ENCODE data around the gene CPNE1.

CPNE1 gene

DNA sequence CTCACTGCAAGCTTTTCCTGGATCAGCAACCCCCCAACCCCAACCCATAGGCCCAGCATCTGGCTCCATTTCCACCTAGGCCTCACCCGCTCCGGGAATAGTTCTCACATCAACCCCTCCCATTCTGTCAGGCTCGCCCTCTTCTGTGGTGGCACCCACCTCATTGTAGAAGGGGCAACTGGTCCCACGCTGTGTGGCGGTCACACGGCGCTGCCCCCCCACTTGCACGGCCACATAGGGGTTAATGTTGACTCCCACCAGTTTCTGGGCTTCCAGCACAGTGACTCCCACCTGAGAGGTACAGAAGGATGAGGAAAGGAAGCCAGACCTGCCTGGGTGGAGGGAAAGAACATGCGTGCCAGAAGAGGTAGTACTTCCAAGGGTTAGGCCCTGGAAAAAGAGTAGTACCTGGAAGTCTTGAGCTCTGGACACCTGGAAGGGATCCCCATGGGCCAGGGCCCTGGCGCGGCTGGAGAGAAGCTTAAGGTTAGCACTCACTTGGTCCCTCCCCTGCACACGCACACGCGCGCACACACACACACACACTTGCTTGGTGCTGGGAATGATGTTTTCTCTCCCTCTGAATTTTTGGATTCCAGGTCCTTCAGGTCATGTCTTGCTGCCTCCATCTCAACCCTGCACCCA is 61.7 kb downstream of the CPNE1 start:
- no peak for TF ChIP-seq CTCF (IDR thresholded peaks at IDR 0.05; ENCODE audit: low read depth, low read length, missing control alignments)
- no peak for DNase-seq (ENCODE audit: extremely low read depth, low read depth)
- no peak overlapping the region for H3K4me3 ChIP-seq (replicated peaks; ENCODE audit: low read depth, low read length)

- peak overlapping the region; percentile 34 for H3K4me3 ChIP-seq (replicated peaks; ENCODE audit: low read depth, low read length)
- TF ChIP-seq CTCF (IDR thresholded peaks at IDR 0.05; ENCODE audit: low read depth, low read length, missing control alignments), result no peak
- DNase-seq (ENCODE audit: extremely low read depth, low read depth), result no peak
Measured at GRCh38 chr20:35601990-35602389, 62.7 kb downstream of the CPNE1 start.

- peak; percentile 20 for DNase-seq (ENCODE audit: extremely low read depth, low read depth)
- TF ChIP-seq CTCF (IDR thresholded peaks at IDR 0.05; ENCODE audit: low read depth, low read length, missing control alignments), result peak; percentile 19
- peak overlapping the region; percentile 34 for H3K4me3 ChIP-seq (replicated peaks; ENCODE audit: low read depth, low read length)
Measured at GRCh38 chr20:35600993-35601973, 63.4 kb downstream of the CPNE1 start.

GRCh38 chr20:35600176-35600992 is 64.3 kb downstream of the CPNE1 start:
- no peak for TF ChIP-seq CTCF (IDR thresholded peaks at IDR 0.05; ENCODE audit: low read depth, low read length, missing control alignments)
- H3K4me3 ChIP-seq (replicated peaks; ENCODE audit: low read depth, low read length), result peak overlapping the region; percentile 34
- DNase-seq (ENCODE audit: extremely low read depth, low read depth), result no peak

GRCh38 chr20:35599776-35600120 is 65.0 kb downstream of the CPNE1 start:
- H3K4me3 ChIP-seq (replicated peaks; ENCODE audit: low read depth, low read length), result no peak overlapping the region
- DNase-seq (ENCODE audit: extremely low read depth, low read depth), result no peak
- TF ChIP-seq CTCF (IDR thresholded peaks at IDR 0.05; ENCODE audit: low read depth, low read length, missing control alignments), result no peak

- DNase-seq (ENCODE audit: extremely low read depth, low read depth), result no peak
- TF ChIP-seq CTCF (IDR thresholded peaks at IDR 0.05; ENCODE audit: low read depth, low read length, missing control alignments), result no peak
- no peak overlapping the region for H3K4me3 ChIP-seq (replicated peaks; ENCODE audit: low read depth, low read length)
Measured at GRCh38 chr20:35598899-35599775, 65.6 kb downstream of the CPNE1 start.

Data from HFF-Myc (cell line).